IPS-15b (cell line): Measurements from ENCODE around the gene RAB6B.

Experiments used
- H3K27me3 ChIP-seq: one replicate; pipeline ENCODE4 v1.6.1; 2013; ENCODE audit warnings: low read length; ENCODE audit not compliant: control insufficient read depth, insufficient read depth
- H3K36me3 ChIP-seq: one replicate; pipeline ENCODE4 v1.6.1; 2013; ENCODE audit warnings: low read length; ENCODE audit not compliant: control insufficient read depth, insufficient read depth
- H3K4me1 ChIP-seq: one replicate; pipeline ENCODE4 v1.6.1; 2013; ENCODE audit warnings: mild to moderate bottlenecking, low read length; ENCODE audit not compliant: control insufficient read depth, insufficient read depth
- H3K4me3 ChIP-seq: one replicate; pipeline ENCODE4 v1.5.1; 2013; ENCODE audit warnings: low read depth, low read length
- H3K9ac ChIP-seq: one replicate; pipeline ENCODE4 v1.6.1; 2013; ENCODE audit warnings: low read depth, mild to moderate bottlenecking, low read length
- H3K9me3 ChIP-seq: one replicate; pipeline ENCODE4 v1.6.1; 2013; ENCODE audit warnings: mild to moderate bottlenecking, low read length; ENCODE audit not compliant: control insufficient read depth, insufficient read depth

Gene RAB6B

DNA sequence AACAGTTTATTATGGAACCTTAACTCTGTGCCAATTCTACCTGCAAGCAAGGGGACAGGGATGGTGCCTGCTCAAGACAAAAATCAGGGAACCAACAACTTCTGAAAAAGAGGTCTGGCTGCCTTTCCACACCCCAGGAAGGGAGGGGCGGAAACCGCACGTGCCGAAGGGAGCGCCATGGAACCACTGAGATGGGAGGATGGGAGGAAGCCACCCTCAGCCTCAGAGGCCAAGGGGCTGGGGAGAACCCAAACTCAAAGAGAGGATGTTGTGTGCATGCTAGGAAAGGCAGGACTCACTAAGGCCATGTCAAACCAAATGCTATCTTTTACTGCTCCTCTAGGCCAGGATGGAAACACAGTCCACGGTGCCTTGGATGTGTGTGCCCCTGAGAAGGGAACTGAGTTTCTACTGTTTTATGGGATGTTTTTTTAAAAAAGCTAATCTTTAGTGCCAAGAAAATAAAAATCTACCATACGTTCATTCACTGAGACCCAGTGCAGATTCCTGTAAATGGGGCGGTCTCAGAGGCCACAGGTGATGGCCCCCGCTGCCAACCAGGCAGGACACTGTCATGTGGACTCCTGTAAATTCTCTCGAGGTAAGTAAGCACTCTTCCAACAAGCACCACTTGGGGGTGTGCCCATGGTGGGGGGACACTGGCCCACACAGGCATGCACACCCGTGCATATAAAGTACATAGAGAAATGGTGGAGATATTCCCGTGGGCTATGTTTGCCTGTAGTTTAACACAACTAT, 69.5 kb downstream of the RAB6B start:
- Histone ChIP-seq H3K27me3 (no peaks in the 10 kb centered on the region), H3K9ac (no peak overlapping the region), H3K4me3 (no peak overlapping the region), H3K4me1 (peaks cover 19% of the 10 kb centered on the region), H3K9me3 (no peaks in the 10 kb centered on the region), H3K36me3 (peaks cover 16% of the 10 kb centered on the region)

DNA sequence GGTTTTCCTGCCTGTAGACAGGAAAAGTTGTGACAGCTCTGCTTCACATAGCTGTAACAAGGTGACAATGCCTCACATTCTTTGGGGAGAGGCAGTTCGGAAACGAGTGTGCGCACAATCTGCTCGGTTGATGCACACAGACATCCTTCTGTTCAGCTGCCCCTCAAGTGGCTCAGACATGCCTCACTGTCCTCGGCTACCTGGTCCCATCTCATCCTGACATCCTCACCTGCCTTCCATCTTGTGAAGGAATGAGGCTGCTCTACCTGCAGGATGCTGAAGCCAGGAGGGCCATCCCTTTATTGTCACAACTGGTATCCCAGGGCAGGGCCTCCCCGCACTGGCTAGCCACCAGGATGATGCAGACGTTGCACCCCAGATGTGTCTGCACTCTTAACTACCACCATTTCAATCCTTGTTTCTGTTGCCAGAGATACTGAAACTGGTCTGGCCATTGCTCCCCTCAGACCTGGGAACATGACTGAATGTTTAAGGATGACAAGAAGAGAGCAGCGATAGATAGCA, 70.7 kb downstream of the RAB6B start:
- Histone ChIP-seq H3K9ac (no peak overlapping the region), H3K4me3 (no peak overlapping the region), H3K36me3 (peaks cover 23% of the 10 kb centered on the region), H3K9me3 (no peaks in the 10 kb centered on the region), H3K4me1 (peaks cover 20% of the 10 kb centered on the region), H3K27me3 (no peaks in the 10 kb centered on the region)

DNA sequence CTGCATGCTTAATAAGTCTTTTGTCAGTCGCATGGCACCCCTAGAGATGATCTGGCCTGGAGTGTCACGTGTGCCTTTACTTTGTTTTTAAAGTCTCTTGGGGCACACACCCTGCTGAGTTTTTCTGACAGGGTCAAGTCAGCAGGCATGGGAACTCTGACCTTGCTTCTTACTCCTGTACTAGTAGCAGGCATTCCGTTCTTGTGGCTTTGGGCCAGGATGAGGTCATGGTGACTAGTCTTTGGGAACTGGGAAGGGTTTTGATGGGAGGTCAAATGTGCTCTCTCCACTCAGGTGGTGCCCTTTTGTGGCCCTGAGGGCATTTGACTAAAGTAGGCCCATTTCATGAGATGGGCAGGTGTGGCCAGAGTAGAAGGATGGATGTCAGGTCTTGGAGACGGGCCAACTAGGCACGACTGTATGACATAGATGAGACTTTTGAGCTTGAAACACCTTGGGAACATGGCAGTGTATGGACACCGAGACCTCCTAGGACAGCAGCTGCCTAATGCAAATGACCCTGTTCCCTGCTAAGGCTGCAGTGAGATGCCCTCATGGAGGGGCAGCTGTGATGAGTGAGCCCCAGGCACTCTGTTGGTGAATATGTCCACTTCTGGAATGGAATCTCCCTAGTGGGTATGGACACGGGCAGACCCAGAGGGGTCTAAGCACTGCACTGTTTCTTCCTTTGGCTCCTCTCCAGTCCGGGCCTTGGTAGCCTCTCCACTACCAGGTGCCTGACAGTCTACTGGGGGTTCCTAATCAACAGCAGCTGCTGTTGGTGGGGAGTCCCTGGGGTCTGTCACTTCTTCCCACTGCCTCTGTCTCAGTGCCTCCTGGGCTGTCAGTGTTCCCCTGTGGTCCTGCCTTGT, 73.7 kb downstream of the RAB6B start:
- no peak overlapping the region for H3K4me3 ChIP-seq
- no peaks in the 10 kb centered on the region for H3K27me3 ChIP-seq
- peaks cover 16% of the 10 kb centered on the region for H3K4me1 ChIP-seq
- H3K36me3 ChIP-seq = peaks cover 28% of the 10 kb centered on the region
- no peaks in the 10 kb centered on the region for H3K9me3 ChIP-seq
- no peak overlapping the region for H3K9ac ChIP-seq

DNA sequence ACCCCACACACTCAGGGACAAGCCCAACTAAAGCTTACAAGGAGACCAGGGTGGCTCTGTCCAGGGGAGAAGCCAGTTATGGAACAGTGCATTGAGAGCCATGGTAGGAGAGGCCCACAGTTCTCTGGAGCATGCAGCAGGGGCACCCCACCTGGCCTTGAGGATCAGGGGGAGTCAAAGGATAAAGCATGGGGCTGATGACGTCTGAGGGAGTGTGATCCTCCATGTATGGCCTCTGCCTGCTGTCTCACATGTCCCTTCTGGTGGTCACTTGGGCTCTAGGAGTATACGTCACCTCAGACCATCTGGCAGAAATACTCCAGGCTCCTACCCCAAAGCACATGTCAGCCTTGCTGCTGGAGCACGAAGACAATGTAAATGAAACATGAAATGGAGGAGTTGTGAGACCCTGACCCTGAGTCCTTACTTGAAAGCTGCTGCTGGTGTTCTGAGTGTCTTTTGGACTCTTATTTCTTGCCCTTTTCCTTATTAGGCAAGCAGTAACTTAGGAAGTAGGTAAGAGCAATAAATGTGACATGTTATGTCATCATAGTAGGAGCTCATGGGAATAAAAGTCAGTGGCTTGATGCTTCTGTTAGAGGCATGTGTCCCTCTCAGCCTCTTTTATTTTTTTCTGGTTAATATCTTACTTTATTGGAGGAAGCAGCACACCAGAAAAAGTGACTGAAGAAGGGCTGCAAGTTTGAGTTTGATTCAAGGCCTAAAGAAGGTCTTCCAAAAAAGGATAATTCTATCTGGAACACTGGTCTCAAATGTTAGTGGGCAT, 74.6 kb downstream of the RAB6B start:
- H3K36me3 ChIP-seq = peaks cover 28% of the 10 kb centered on the region
- no peak overlapping the region for H3K4me3 ChIP-seq
- H3K9me3 ChIP-seq = no peaks in the 10 kb centered on the region
- no peak overlapping the region for H3K9ac ChIP-seq
- peaks cover 16% of the 10 kb centered on the region for H3K4me1 ChIP-seq
- H3K27me3 ChIP-seq = no peaks in the 10 kb centered on the region

DNA sequence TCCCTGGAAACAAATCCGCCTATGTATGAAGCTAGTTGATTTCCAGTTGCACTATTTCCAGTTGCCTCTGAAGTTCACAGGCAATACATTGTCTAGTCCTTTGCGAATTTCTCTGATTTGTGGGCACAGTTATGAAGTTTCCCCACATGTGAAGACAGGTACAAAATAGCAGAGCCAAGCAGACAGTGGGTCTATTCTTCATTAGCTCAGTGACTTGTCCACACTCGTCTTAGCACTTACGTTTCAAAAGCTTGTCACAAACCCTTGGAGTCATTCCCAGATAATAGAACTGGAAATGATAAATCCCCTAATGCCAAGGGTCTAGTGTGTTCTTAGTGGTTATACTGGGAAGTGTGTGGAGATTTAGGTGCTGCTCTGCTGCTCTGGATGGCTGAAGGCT, 75.6 kb downstream of the RAB6B start:
- Histone ChIP-seq H3K4me3 (no peak overlapping the region), H3K27me3 (no peaks in the 10 kb centered on the region), H3K9me3 (no peaks in the 10 kb centered on the region), H3K9ac (no peak overlapping the region), H3K4me1 (peaks cover 16% of the 10 kb centered on the region), H3K36me3 (peaks cover 28% of the 10 kb centered on the region)

DNA sequence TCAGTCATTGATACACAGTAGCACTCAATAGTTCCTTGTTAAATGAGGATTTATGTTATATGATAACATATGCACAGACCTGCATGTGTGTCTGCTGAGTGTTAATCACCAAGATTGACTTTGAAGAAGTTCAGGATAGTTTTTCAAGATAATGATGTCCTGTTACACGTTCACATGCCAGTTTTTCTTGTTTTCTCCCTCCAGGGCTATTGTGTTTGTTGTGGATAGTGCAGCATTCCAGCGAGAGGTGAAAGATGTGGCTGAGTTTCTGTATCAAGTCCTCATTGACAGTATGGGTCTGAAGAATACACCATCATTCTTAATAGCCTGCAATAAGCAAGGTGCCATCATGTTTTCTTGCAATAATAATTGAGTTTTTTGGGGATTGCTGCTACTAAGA, 80.3 kb downstream of the RAB6B start:
- Histone ChIP-seq H3K9me3 (no peaks in the 10 kb centered on the region), H3K36me3 (peaks cover 13% of the 10 kb centered on the region), H3K4me3 (no peak overlapping the region), H3K4me1 (no peaks in the 10 kb centered on the region), H3K9ac (no peak overlapping the region), H3K27me3 (no peaks in the 10 kb centered on the region)

DNA sequence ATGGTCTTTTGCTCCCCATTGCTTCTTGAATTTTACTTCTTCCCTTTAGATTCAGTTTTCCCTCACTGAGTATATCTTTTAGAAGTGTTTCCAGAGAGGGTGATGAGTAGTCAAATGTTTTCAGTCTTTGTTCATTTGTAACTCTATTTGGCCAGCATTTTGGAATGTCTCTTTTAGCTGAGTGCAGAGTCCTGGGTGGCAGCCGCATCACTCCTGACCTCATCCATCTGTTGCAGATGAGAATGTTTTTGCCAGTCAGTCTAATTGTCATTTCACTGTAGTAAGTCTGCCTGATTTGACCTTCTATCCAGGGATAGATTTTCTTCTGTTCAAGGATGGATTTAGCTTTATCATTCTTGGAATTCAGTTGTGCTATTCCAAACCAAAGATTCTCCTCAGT, 82.8 kb downstream of the RAB6B start:
- H3K9ac ChIP-seq = no peak overlapping the region
- H3K4me3 ChIP-seq = no peak overlapping the region
- H3K9me3 ChIP-seq = no peaks in the 10 kb centered on the region
- H3K4me1 ChIP-seq = no peaks in the 10 kb centered on the region
- peaks cover 5% of the 10 kb centered on the region for H3K36me3 ChIP-seq
- no peaks in the 10 kb centered on the region for H3K27me3 ChIP-seq

DNA sequence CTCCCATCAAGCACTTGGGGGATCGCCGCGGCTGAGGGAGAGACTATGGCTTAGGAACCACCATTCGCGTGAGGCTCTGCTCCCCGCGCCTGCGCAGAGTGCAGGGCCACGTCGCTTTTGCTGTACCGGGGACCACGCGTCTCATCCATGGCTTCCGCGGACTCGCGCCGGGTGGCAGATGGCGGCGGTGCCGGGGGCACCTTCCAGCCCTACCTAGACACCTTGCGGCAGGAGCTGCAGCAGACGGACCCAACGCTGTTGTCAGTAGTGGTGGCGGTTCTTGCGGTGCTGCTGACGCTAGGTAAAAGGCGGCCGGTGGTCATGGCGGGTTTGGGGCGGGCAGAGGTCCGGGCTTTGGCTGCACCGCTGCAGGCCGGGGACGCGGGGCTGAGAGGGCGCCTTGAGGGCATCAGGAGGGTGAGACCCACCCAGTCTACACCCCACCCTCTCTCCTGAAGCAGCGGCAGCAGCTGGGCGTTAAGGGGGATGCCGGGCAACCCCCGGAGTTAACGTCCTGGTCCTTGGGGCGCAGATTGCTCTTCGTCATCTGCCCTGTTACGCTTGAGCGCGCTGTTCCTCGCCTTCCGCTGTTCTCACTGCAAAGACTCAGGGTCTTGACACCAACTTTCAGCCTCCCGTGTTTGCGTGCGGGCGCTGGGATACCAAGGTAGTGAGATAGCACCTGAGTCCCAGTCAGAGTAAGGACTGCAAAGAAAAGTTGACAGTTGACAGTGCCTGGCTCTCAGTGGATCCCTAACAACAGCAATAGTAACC, 89.8 kb downstream of the RAB6B start, which contains the start of gene SRPRB:
Gene SRPRB (plus strand): TSS at position 114 of the 774 bp plus-strand sequence. CDS start 34 bp downstream, at position 148.
- H3K4me3 ChIP-seq = peak within 1 kb of the TSS; percentile 90
- H3K9ac ChIP-seq = peak within 1 kb of the TSS; percentile 85
- no peaks in the 10 kb centered on the region for H3K27me3 ChIP-seq
- H3K9me3 ChIP-seq = no peaks in the 10 kb centered on the region
- H3K36me3 ChIP-seq = no peaks in the 10 kb centered on the region
- H3K4me1 ChIP-seq = no peaks in the 10 kb centered on the region

DNA sequence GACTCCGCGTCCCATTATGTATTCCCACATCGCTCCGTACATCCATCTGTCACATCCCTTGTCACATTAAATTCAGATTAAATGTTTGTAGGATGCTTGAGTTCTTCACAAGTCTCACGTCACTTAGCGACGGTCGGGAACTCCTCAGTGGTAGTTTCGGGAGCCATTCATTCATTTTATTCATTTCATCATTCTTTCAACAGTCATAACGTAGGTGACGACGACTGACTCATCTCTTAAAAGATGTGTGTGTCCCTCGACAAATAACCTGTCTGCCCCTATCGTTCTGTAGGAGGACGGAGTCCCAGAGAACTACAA, 90.3 kb downstream of the RAB6B start:
- no peaks in the 10 kb centered on the region for H3K27me3 ChIP-seq
- H3K9me3 ChIP-seq = no peaks in the 10 kb centered on the region
- H3K9ac ChIP-seq = no peak overlapping the region
- H3K4me3 ChIP-seq = peak overlapping the region; percentile 90
- no peaks in the 10 kb centered on the region for H3K4me1 ChIP-seq
- no peaks in the 10 kb centered on the region for H3K36me3 ChIP-seq

DNA sequence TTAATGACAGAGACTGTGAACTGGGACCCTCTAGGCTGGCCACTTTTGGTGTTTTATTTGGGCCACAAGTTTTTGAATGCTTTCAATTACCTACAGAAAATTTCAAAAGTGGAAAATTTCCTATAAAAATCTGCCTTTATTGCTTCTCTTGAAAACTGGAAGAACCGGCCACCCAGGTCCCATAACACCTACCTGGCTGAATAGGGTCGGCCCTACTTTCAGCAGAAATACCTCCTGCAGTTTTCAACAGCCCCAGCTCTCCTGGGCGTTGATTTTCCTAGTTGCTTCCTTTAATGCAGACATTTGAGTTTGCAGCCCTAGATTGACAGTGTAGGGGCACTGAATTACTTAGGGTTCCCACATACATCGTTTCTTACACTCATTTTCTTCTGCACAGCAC, 90.8 kb downstream of the RAB6B start:
- no peak overlapping the region for H3K9ac ChIP-seq
- H3K4me1 ChIP-seq = no peaks in the 10 kb centered on the region
- H3K27me3 ChIP-seq = no peaks in the 10 kb centered on the region
- no peaks in the 10 kb centered on the region for H3K9me3 ChIP-seq
- H3K4me3 ChIP-seq = peak overlapping the region; percentile 90
- no peaks in the 10 kb centered on the region for H3K36me3 ChIP-seq

DNA sequence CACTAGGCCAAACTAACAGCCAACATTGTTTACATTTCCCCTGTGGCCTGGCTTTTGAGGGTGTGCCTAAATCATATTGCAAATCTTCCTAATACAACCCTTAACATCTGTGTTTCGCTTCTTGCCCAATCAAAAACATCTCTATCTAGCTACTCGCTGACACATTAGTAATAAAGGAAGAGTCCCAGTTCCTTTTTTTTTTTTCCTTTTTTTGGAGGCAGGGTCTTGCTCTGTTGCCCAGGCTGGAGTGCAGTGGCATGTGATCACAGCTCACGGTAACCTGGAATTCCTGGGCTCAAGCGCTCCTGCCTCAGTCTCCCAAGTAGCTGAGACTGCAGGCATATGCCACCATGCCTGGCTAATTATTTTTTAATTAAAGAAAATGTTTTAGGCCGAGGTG, 92.2 kb downstream of the RAB6B start:
- H3K4me1 ChIP-seq = no peaks in the 10 kb centered on the region
- H3K9me3 ChIP-seq = no peaks in the 10 kb centered on the region
- no peak overlapping the region for H3K9ac ChIP-seq
- no peak overlapping the region for H3K4me3 ChIP-seq
- no peaks in the 10 kb centered on the region for H3K27me3 ChIP-seq
- H3K36me3 ChIP-seq = no peaks in the 10 kb centered on the region
